KBM-7 (cell line): ENCODE measurements around the gene EPC2.

Experiments
- DNase-seq: peaks from one replicate; pipeline ENCODE4 v3.0.0-alpha.2; 2015
- in situ Hi-C: fragments of 300-500 bp; cut with MboI; formaldehyde crosslinking; loops from 2 replicates; pipeline ENCODE4 v1.14.3; 2020; ENCODE audit warnings: low sequenced_read_pairs, low pct_unique_long_range_greater_than_20kb, mixed read lengths

The EPC2 gene, protein sequence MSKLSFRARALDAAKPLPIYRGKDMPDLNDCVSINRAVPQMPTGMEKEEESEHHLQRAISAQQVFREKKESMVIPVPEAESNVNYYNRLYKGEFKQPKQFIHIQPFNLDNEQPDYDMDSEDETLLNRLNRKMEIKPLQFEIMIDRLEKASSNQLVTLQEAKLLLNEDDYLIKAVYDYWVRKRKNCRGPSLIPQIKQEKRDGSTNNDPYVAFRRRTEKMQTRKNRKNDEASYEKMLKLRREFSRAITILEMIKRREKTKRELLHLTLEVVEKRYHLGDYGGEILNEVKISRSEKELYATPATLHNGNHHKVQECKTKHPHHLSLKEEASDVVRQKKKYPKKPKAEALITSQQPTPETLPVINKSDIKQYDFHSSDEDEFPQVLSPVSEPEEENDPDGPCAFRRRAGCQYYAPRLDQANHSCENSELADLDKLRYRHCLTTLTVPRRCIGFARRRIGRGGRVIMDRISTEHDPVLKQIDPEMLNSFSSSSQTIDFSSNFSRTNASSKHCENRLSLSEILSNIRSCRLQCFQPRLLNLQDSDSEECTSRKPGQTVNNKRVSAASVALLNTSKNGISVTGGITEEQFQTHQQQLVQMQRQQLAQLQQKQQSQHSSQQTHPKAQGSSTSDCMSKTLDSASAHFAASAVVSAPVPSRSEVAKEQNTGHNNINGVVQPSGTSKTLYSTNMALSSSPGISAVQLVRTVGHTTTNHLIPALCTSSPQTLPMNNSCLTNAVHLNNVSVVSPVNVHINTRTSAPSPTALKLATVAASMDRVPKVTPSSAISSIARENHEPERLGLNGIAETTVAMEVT

DNA sequence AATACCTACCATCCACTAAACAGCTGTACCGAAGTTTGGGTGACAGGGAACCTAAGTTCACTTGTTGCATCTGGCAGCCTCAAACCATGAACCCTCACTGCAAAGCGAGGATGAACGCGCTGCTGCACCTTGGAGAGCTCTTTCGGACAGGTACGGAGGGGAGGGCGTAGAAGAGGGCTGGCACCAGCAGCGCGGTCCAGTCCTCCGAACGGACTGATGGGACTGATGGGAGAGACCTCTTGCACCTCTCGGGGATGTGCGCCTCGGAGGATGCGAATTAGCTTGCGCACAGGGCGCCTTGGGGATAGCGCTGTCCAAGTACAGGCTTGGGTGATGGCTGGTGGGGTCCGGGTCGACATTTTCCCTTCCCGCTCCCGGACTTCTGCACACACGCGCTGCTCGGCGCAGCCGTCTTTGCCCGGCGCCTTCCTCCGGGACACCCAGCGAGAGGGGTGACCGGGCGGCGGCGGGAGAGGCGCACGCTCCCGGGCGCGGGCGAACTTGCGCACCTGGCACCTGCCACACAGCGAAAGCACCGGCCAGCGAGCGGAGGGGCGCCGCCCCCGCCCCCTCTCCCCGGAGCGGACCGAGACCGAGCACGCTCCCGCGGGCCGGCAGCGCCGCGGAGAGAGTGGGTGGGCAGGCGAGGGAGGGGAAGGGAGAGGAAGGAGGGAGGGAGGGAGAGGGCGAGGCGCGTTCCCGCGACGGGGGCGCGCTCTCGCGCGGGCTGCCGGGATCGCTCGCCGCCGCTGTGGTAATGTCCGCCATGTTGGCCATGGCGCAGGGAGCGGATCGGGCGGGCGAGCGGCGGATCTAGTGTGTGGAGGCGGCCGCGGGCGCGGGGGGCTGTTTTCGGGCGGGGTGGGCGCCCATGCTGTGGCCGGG, at the start of gene EPC2:
EPC2 (plus strand) TSS at position 754 of the 885 bp plus-strand sequence. CDS start 267 bp downstream, outside the sequence.
- in situ Hi-C loops, result no loop called here
- DNase-seq, result peak; percentile 91

DNA sequence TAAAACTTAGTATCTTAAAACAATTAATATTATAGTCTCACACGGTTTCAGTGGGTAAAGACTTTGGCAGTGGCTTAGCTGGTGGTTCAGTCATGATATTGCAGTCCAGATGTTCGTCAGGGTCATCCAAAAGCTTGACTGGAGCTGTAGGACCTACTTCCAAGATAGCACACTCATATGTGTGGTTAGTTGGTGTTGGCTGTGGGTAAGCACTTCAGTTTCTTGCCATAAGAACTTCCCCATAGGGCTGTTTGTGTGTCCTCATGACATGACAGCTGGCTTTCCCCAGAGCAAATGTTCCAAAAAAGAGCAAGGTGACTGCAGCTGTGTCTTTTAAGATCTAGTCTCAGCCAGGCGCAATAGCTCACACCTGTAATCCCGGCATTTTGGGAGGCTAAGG, 48.5 kb upstream of the EPC2 start:
- in situ Hi-C loops, result no loop called here
- no peak for DNase-seq

DNA sequence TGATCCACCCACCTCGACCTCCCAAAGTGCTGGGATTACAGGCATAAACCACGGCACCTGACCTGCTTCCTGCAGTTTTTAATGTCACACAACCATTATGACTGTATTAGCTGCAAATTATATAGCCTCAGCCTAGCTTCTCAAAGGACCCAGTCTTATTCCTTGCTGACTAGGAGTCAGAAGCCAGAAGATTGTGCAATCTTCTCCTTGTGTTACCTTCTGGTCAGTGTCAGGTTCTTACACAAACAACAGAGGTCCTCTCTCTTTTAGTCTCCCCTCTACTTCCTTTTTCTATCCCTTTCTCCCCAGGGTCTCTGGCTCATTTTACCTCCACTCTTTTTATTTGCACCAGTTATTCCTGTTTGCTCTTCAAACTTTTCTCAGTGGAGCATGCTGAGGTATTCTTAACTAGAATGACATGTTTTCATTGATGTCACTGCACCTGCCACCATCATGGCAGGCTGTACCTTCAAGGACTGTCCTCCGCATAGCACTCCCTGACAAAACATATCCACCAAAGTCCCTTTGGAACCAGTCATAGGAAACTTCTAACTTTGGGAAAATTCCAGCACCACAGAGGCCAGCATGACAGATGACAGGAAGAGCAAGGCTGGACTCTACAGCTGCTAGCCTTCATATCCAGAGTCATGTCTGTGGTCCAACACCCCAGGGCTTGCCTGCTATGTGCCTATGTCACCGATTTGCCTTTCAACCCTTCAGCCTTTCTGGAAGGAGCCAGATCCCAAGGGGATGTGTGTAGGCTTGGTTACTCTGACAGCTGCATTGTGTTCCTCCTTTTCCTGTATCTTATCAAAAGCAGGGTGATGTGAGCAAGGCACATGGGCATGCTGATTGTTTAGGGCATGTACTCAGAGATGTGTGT, 45.2 kb upstream of the EPC2 start:
- no peak for DNase-seq
- in situ Hi-C loops, result no loop called here

DNA sequence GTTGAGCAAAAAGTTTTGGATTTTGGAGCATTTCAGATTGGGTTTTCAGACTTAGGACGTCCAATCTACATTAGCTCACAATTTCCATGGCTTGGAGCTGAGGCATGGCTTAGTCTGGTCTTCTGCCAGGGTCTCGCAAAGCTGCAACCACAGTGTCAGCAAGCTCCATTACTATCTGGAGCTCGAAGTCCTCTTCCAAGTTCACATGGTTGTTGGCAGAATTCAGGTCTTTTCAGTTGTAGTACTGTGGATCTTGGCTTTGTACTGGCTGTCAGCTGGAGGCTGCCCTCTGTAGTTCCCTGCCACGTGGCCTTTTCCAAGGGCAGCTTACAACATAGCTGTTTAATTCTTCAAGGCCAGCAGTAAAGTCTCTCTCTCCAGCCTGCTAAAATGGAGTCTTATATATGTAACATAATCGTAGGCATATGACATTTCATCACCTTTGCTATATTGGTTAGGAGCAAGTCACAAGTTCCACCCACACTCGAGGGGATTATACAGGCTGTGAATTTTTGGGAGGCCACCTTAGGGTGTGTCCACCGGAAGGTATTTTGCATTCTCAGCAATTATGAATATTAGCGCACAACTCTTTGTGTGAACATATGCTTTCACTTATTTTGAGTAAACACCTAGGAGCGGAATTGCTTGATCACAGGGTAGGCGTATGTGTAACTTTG, 41.5 kb upstream of the EPC2 start:
- in situ Hi-C loops, result no loop called here
- DNase-seq, result no peak

DNA sequence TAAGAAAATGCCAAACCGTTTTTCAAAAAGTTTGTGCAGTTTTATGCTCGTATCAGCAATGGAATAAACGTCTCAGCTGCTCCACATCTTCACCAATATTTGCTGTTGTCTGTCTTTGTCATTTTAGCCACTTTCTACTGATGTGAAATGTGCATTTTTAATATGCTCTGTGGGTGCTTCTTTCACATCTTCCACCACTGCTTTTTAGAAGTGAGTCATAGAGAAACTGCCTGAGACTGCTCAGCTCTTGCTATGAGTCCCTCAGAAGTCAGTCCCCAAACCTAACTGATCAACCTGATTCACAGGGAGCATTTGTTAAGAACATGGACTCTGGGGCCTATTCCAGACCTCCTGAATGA, 41.0 kb upstream of the EPC2 start:
- in situ Hi-C loops, result no loop called here
- no peak for DNase-seq

DNA sequence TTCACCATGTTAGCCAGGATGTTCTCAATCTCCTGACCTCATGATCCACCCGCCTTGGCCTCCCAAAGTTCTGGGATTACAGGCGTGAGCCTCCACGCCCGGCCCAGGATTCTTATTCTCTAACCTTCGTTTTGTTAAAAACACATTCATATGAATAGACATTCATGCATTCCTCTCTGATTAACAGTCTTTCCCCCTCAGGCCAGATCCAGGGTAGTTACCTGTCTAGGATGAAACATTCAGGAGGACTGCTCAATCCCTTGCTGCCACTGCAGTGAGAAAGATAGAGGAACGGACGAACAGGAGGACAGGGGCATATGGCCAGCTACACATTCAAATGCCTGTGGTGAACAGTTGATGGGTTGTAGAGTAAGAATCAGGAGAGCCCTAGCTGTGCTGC, 39.6 kb upstream of the EPC2 start:
- in situ Hi-C loops, result no loop called here

DNA sequence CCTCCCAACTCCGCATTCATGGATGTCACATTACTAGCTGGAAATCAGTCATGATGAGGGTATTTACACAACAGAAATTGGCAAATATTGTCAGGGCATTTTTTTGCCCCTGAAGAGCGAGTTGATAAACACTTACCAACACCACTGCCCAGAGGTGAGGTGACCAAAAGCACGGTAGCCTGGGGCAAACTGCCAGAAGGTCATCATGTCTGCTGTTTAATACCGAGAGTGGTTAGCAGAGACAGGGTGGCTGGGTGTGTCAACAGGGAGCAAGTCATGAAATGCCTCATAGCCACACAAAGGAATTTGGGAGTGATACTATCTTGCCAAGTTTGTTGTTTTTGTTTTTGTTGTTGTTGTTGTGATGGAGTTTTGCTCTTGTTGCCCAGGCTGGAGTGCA, 37.0 kb upstream of the EPC2 start:
- DNase-seq, result no peak
- in situ Hi-C loops, result no loop called here

More for the DNA sequence above, 39.6 kb upstream of the EPC2 start:
- DNase-seq, result no peak

DNA sequence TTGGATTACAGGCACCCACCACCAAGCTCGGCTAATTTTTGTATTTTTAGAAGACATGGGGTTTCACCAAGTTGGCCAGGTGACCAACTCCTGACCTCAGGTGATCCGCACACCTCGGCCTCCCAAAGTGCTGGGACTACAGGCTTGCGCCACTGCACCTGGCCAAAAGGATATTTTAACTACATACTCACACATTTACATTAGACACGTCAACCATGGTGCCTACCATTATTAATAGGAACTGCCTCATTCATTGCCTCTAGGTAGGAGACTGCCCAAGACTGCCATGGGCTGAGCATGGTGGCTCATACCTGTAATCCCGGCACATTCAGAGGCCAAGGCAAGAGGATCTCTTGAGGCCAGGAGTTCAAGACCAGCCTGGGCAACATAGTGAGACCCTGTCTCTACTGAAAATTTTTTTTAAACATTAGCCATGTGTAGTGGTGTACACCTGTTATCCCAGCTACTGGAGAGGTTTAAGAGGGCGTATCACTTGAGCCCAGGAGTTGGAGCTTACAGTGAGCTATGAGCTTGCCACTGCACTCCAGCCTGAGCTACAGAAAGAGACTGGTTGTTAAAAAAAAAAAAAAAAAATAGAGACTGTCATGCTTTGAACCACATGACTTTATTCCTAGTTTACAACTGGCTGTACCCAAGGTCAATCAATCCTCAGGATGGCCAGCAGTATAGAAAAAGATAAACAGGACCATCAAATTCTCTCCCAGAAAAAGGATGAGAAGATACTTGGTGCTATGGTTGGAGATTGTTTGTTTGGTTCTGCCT, 31.1 kb upstream of the EPC2 start:
- no peak for DNase-seq
- in situ Hi-C loops, result no loop called here

DNA sequence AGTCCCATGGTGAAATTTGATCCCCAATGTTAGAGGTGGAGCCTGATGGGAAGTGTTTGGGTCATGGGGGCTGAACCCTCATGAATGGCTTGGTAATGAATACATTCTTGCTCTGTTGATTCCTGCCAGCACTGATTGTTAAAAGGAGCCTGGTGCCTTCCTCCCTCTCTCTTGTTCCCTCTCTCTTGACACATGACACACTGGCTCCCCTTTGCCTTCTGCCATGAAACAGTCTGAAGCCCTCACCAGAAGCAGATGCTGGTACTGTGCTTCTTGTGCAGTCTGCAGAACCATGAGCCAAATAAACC, 30.6 kb upstream of the EPC2 start:
- in situ Hi-C loops, result no loop called here
- peak; percentile 20 for DNase-seq

DNA sequence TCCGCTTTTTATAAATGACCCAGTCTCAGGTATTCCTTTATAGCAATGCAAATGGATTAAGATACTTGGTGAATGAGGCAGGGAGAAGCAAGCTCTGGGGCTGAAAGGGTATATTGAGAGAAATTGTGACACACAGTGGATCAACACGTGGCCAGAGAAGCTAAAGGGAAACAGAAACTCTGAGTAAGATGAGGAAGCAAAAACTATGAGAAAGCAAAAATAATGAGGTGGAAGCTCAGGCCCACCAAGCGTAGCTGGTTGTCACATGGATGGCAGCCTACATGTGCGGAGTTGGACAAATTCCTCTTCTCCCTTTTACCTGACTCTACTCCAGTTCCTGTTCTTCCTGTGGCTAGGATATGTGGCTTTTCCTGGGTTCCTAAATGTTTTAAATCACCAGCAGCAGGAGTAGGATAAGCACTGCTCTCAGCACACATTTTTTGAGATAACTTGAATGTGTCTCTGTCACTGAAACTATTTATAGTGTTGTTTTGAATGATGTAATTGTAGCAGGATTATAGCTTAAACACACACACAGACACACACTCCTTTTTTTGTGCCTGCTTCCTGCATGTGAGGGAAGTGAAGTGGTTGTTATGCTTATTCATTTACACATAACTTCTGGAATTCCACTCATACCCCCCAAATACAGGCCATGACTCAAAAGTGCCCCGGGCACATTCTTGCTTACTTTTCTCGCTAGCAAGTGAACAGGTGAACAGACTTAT, 30.1 kb upstream of the EPC2 start:
- in situ Hi-C loops, result no loop called here
- peak; percentile 70 for DNase-seq

DNA sequence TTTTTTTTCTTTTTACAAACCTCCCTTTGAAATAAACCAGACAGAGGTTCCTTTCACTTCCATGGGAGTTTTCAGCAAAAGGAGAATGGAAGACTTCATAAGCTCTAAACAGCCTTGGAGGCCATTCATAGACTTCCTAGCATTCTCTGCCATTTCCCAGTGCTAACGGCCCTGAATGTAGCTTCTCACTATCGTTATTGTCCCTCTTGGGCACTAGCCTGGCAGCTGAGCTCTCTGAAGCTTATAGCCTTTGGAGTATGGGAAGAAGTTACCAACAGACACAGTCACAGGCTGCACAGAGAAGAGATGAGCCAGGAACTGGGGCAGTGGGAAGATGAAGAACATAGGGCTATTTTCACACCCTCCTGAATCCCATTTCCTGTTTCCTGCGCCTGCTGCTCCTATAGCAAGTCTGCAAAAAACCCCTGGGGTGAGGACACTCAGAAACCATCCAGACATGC, 29.1 kb upstream of the EPC2 start:
- in situ Hi-C loops, result no loop called here
- no peak for DNase-seq

DNA sequence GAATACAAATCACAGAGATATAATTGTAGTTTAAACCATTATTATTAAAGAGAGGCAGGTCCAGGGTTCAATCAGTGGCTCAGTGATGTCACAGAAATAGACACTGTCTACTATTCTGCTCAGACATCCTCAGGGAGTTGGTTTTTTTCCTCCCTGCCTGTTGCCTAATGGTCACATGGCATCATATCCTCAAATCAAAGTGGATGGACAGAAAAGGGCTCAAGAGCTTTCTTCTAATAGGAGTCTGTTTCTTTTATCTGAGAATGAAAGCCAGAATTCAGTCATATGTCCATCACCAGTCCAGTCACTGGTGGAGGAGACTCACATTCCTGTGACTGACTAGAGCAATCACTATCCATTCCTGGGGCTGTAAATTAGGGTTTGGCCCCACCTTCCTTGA, 27.9 kb upstream of the EPC2 start:
- in situ Hi-C loops, result no loop called here
- no peak for DNase-seq

DNA sequence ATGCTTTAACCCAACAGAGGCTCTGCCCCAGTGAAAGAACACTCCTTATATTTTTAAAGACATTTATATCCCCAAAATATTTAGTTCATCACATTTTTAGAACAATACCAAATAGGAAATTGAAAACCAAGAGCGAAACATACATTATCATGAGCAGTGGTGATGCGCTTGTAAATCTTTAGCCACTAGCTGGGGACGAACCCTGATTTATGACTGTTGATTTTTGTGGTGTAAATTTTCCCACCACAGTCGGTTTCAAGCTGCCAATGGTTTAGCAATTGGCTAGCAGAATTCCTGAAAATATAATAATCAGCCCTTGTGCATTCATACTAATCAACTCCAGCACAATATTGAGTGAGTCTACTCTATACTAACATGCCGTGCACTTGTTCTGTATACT, 27.3 kb upstream of the EPC2 start:
- in situ Hi-C loops, result no loop called here
- DNase-seq, result no peak

DNA sequence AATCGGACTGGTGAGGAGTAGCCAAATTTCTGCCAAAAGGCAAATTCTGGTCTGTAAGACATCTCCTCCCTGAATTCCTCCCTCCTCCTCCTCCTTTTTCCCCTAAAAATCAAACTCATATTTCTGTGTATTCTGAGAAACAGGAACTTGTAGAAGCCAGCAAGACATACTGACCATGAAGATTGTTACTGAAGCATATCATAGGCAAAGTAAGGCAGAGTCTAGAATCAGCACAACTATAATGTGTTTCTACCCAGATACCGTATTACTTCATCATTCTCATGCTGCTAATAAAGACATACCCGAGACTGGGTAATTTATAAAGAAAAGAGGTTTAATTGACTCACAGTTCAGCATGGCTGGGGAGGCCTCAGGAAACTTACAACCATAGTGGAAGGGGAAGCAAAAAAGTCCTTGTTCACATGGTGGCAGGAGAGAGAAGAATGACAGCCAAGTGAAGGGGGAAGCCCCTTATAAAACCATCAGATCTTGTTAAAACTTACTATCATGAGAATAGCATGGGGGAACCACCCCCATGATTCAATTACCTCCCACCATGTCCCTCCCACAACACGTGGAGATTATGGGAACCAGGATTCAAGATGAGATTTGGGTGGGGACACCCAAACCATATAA, 24.9 kb upstream of the EPC2 start:
- in situ Hi-C loops, result no loop called here
- DNase-seq, result peak; percentile 58

DNA sequence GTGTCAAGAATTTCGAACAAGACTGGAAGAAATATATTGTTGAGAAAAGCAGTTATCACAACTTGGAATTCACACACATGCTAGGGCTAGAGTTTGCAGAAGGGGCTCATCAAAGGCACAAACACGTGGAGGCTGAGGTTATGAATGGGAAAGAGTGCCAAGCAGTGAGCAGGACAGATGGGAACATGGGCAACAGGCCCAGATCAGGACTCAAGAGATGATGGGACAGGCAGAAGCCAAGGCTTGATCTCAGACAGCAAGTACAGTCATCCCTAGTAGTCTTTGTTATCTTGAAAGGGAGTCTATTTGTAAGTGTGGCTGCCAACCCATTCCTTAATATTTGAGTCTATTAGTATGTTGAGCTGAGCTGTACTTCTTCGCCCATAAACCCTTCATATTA, 22.2 kb upstream of the EPC2 start:
- DNase-seq, result no peak
- in situ Hi-C loops, result no loop called here

DNA sequence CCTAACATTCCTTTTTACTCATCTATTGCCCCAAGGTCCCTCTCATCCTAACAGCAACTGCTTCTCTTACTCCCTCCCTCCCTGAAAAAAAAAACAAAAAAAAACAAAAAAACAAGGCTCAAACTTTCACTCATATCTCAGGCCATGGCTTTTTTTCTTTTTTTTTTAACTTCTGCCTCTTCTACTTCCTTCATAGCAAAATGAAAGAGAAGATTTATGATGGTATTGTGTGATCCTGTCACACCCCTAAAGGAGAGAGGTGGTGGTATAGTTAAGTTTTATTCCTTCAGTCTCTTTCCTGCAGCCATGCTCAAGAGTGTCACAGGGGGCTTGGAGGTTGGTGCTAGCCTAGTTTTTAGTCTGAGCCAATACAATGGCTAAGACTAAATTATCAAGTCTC, 21.5 kb upstream of the EPC2 start:
- in situ Hi-C loops, result no loop called here
- no peak for DNase-seq

DNA sequence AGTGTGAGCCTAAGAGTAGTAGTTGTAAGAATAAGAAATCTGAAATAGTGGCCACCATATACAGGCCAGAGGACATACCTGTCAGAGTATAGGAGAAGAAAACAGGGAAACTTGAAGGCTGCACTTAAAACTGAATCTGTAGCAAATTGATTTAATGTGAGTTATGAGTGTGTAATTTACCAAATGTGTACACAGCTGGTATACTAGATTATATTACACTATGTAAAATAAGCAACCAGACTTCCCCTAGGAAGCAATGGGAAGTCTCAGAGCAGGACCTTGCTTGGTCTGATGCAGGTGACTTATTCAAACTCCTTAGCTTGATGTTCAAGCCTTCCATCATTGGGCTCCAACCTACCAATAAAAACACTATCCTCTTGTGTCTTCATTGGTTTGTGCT, 17.3 kb upstream of the EPC2 start:
- in situ Hi-C loops, result no loop called here
- DNase-seq, result no peak
